Keratinocyte (primary cell): ENCODE results near the gene VAMP5. TPM values are rescaled to one million over a fixed set of nuclear protein-coding genes. Genes with fewer than 3 reads are reported as not detected.

Experiments used
- DNase-seq: peaks from one replicate; pipeline ENCODE4 v3.0.0-alpha.2; 2011; ENCODE audit warnings: low read depth, missing footprints, low spot score
- FAIRE-seq: peaks from 2 replicates; lab custom pipeline; 2011; peaks lifted over from hg19 to GRCh38; lab: Jason Lieb, UNC
- H2AFZ ChIP-seq: 2 replicates; pipeline ENCODE4 v1.6.0; 2012; ENCODE audit warnings: low read length, control low read depth, inconsistent platforms; ENCODE audit not compliant: control insufficient read depth
- H3K27ac ChIP-seq: 2 replicates; pipeline ENCODE4 v1.5.1; 2011; ENCODE audit warnings: low read length; ENCODE audit not compliant: control insufficient read depth, insufficient read depth
- H3K27me3 ChIP-seq: 3 replicates; pipeline ENCODE4 v1.6.0; 2011; ENCODE audit warnings: low read length; ENCODE audit not compliant: control insufficient read depth, insufficient read depth; ENCODE audit errors: extremely low read depth
- H3K36me3 ChIP-seq, 2 experiments: 2 replicates in 1 of 2; 3 replicates in 1 of 2; pipeline ENCODE4 v1.5.1; 2011; ENCODE audit warnings: low read length in 2 of 2, mild to moderate bottlenecking in 1 of 2; ENCODE audit not compliant: control insufficient read depth in 2 of 2, insufficient read depth in 2 of 2; ENCODE audit errors: extremely low read depth in 1 of 2
- H3K4me1 ChIP-seq: 3 replicates; pipeline ENCODE4 v1.5.1; 2011; ENCODE audit warnings: low read length; ENCODE audit not compliant: control insufficient read depth, insufficient read depth; ENCODE audit errors: extremely low read depth
- H3K4me2 ChIP-seq: 3 replicates; pipeline ENCODE4 v1.6.0; 2011; ENCODE audit warnings: low read depth, low read length; ENCODE audit not compliant: control insufficient read depth, insufficient read depth; ENCODE audit errors: extremely low read depth
- H3K4me3 ChIP-seq, 3 experiments: fragments of 200-600 bp in 1 of 3; sonication (generic) in 1 of 3; 2 replicates in 2 of 3; 3 replicates in 1 of 3; pipeline ENCODE4 v1.5.1; 2011 to 2016; ENCODE audit warnings: low read length in 3 of 3, mild to moderate bottlenecking in 3 of 3, control low read depth in 2 of 3, inconsistent platforms in 1 of 3, low read depth in 1 of 3, mixed read lengths in 1 of 3, mixed run types in 1 of 3, moderate library complexity in 1 of 3; ENCODE audit not compliant: control insufficient read depth in 2 of 3, insufficient read depth in 2 of 3; ENCODE audit errors: extremely low read depth in 1 of 3
- H3K79me2 ChIP-seq: 2 replicates; pipeline ENCODE4 v1.6.0; 2012; ENCODE audit warnings: low read length; ENCODE audit not compliant: control insufficient read depth, insufficient read depth
- H3K9ac ChIP-seq: 3 replicates; pipeline ENCODE4 v1.6.0; 2011; ENCODE audit warnings: low read length; ENCODE audit not compliant: control insufficient read depth, insufficient read depth; ENCODE audit errors: extremely low read depth
- H3K9me1 ChIP-seq: 3 replicates; pipeline ENCODE4 v1.6.0; 2011; ENCODE audit warnings: low read length; ENCODE audit not compliant: control insufficient read depth, insufficient read depth; ENCODE audit errors: extremely low read depth
- H3K9me3 ChIP-seq: 2 replicates; pipeline ENCODE4 v1.5.1; 2012; ENCODE audit warnings: low read depth, low read length; ENCODE audit not compliant: control insufficient read depth
- H4K20me1 ChIP-seq: 3 replicates; pipeline ENCODE4 v1.6.0; 2011; ENCODE audit warnings: low read length; ENCODE audit not compliant: control insufficient read depth, insufficient read depth; ENCODE audit errors: extremely low read depth
- EZH2 ChIP-seq: IDR thresholded peaks from one replicate; pipeline ENCODE4 v1.6.1; 2012; ENCODE audit warnings: inconsistent platforms, mild to moderate bottlenecking, low read length, moderate library complexity
- dilution Hi-C: fragments of 300-500 bp; cut with MboI; formaldehyde crosslinking; loops from one replicate; pipeline ENCODE4 v1.7.0; 2020; ENCODE audit warnings: low sequenced_read_pairs; ENCODE audit not compliant: extremely low pct_ligation_motif_present
- polyA plus RNA-seq, 5 experiments: library from polyadenylated mRNA; depleted of rRNA in 3 of 5; stranded (reverse) in 3 of 5; stranded (forward) in 1 of 5; unstranded in 1 of 5; fragments of >200 nt; gene quantifications; 1 replicate in 1 of 5; 2 replicates in 3 of 5; 3 replicates in 1 of 5; pipeline versions ENCODE4 v1.2.1 to v1.2.3, GENCODE V29; 2011 to 2012; ENCODE audit warnings: missing spikeins in 2 of 5, low read depth in 1 of 5, low replicate concordance in 1 of 5
- TF ChIP-seq, protein P1 (sequence below), 3 experiments: IDR thresholded peaks in 1 of 3; conservative IDR thresholded peaks in 1 of 3; optimal IDR thresholded peaks in 1 of 3; 2 replicates in 2 of 3; 3 replicates in 1 of 3; pipeline versions ENCODE3 to v1.5.1; 2011; ENCODE audit warnings: low read length in 3 of 3, mild to moderate bottlenecking in 3 of 3, moderate library complexity in 2 of 3, control low read depth in 1 of 3, inconsistent platforms in 1 of 3; ENCODE audit not compliant: insufficient read depth in 2 of 3; ENCODE audit errors: extremely low read depth in 1 of 3

Gene VAMP5
- polyA plus RNA-seq, 1 donor (not counting 4 experiments of a cell fraction or from before 2014, with no cell fraction given): 11.0 TPM

DNA sequence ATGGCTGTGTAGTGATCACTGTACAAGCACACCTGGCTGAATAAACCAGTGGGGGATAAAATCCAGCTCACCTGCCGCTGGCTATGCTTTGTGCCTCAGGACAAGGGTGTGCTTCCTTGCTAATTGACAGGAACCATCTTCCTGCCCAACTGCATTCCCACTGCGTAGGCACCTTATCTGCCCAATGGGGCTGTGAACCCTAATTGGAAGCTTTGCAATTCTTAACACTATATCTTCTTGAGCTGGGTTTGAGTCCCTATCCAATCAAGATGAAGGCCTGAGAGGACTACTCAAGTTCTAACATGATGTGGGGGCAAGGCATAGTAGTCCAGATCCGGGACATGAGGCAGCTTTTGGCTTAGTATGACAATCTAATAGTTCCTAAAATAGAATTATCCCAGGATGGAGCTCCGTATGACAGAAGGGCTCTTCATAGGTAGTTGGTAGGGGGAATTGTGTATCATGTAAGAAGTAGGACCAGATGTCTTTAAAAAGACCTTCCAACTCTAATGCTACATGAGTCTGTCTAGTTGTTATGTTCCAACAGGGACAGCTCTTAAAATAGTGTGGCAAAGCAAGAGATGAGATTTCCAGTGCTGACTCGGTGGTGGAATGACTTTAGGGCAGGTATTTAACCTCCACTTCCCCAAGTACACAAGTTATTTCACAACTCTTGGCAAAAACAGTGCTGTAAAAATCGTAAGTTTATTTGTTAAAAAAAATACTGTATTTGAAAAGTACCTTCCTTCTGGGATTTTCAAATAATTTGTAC lies 20.5 kb downstream of the VAMP5 start:
- Histone ChIP-seq H4K20me1 (no peaks in the 10 kb centered on the region), H3K4me2 (peak overlapping the region; percentile 33), H3K27me3 (no peaks in the 10 kb centered on the region), H3K4me1 (peaks cover 21% of the 10 kb centered on the region), H3K9me3 (no peaks in the 10 kb centered on the region), H3K36me3 (peaks cover 8 to 15% of the 10 kb centered on the region in 2 experiments), H2AFZ (no peak overlapping the region), H3K9me1 (peaks cover 2% of the 10 kb centered on the region), H3K79me2 (peaks cover 4% of the 10 kb centered on the region), H3K27ac (no peak overlapping the region), H3K9ac (no peak overlapping the region), H3K4me3 (peak overlapping the region in 1 of 3 experiments; percentile 8)
- dilution Hi-C loops: no loop called here
- FAIRE-seq (no peak), DNase-seq (no peak)
- TF ChIP-seq, protein P1, sequence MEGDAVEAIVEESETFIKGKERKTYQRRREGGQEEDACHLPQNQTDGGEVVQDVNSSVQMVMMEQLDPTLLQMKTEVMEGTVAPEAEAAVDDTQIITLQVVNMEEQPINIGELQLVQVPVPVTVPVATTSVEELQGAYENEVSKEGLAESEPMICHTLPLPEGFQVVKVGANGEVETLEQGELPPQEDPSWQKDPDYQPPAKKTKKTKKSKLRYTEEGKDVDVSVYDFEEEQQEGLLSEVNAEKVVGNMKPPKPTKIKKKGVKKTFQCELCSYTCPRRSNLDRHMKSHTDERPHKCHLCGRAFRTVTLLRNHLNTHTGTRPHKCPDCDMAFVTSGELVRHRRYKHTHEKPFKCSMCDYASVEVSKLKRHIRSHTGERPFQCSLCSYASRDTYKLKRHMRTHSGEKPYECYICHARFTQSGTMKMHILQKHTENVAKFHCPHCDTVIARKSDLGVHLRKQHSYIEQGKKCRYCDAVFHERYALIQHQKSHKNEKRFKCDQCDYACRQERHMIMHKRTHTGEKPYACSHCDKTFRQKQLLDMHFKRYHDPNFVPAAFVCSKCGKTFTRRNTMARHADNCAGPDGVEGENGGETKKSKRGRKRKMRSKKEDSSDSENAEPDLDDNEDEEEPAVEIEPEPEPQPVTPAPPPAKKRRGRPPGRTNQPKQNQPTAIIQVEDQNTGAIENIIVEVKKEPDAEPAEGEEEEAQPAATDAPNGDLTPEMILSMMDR (optimal IDR thresholded peaks at IDR 0.05 in 1 of 3, IDR thresholded peaks at IDR 0.05 in 1 of 3, conservative IDR thresholded peaks at IDR 0.05 in 1 of 3; ENCODE audit: extremely low read depth in 1 of 3, insufficient read depth in 2 of 3, low read length in 3 of 3): no peak
- TF ChIP-seq EZH2: no peak

DNA sequence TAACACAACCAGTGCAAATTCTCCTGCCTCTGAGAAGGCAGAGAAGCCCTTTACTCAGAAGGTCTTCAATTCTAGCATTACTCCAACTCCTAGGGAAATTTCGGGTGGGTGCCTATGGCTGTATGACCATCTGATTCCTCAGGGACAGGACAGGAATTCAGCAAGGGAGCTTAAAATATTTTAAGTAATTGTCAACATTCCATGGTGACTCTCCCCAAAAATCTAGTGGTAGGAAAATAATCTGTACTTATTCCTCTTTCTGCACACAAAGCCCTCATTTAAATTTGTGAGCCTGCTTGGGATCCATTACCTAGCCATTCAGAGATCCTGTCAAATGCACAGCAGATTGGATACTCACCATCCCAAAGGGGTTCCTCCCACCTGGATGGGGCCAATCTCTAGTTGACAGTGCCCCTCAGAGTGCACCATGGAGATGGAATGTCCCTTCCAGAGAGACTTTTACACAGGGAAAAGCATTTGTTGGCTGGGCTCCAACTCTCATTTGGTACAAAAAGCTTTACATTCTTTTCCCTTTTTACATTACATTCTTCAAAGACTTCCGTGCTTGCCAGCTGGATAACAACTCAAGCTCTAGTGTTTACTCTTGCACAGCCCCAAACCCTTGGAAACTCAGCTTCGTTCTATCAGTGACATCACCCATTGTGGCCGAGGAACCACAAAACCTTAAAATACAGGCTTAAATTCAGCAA lies 21.3 kb downstream of the VAMP5 start:
- peaks cover 7% of the 10 kb centered on the region for H3K79me2 ChIP-seq
- FAIRE-seq: no peak
- no peak for TF ChIP-seq EZH2
- TF ChIP-seq, protein P1 (optimal IDR thresholded peaks at IDR 0.05 in 1 of 3, IDR thresholded peaks at IDR 0.05 in 1 of 3, conservative IDR thresholded peaks at IDR 0.05 in 1 of 3; ENCODE audit: extremely low read depth in 1 of 3, insufficient read depth in 2 of 3, low read length in 3 of 3): no peak

More for the DNA sequence above, 21.3 kb downstream of the VAMP5 start:
- Histone ChIP-seq H3K4me2 (no peak overlapping the region), H3K4me3 (no peak overlapping the region), H3K27me3 (no peaks in the 10 kb centered on the region), H3K27ac (no peak overlapping the region), H3K9me3 (no peaks in the 10 kb centered on the region), H4K20me1 (no peaks in the 10 kb centered on the region), H3K4me1 (peaks cover 21% of the 10 kb centered on the region), H3K36me3 (peaks cover 3 to 15% of the 10 kb centered on the region in 2 experiments), H3K9ac (no peak overlapping the region), H3K9me1 (peaks cover 2% of the 10 kb centered on the region), H2AFZ (no peak overlapping the region)
- no peak for DNase-seq
- dilution Hi-C loops: no loop called here
